ENCODE data around the gene TWIST2.

TWIST2 gene

GRCh38 chr2:238821944-238822670 is 25.8 kb upstream of the TWIST2 start:
- no peak for DNase-seq
- Histone ChIP-seq H3K27me3 (no peaks in the 10 kb centered on the region), H3K36me3 (no peaks in the 10 kb centered on the region), H3K9me3 (0 out of 2 replicates have a peak, but pooled peaks cover 3% of the 10 kb centered on the region), H3K4me3 (ENCODE audit: low read depth, low read length) (no peak overlapping the region), H3K4me1 (no peaks in the 10 kb centered on the region)
- TF ChIP-seq CTCF (IDR thresholded peaks at IDR 0.05; ENCODE audit: low read depth, low read length): no peak

GRCh38 chr2:238822955-238823354 is 24.9 kb upstream of the TWIST2 start:
- 0 out of 2 replicates have a peak, but pooled peaks cover 3% of the 10 kb centered on the region for H3K27me3 ChIP-seq
- H3K4me3 ChIP-seq (ENCODE audit: low read depth, low read length): no peak overlapping the region
- 0 out of 2 replicates have a peak, but pooled peaks cover 3% of the 10 kb centered on the region for H3K9me3 ChIP-seq
- no peak for TF ChIP-seq CTCF (IDR thresholded peaks at IDR 0.05; ENCODE audit: low read depth, low read length)
- no peaks in the 10 kb centered on the region for H3K4me1 ChIP-seq
- H3K36me3 ChIP-seq: no peaks in the 10 kb centered on the region
- no peak for DNase-seq

- H3K4me1 ChIP-seq: no peaks in the 10 kb centered on the region
These were observed 16.7 kb upstream of the TWIST2 start for GRCh38 chr2:238831177-238831576.

GRCh38 chr2:238834982-238835381 is 12.9 kb upstream of the TWIST2 start:
- Histone ChIP-seq H3K36me3 (no peaks in the 10 kb centered on the region), H3K4me1 (no peaks in the 10 kb centered on the region), H3K4me3 (ENCODE audit: low read depth, low read length) (no peak overlapping the region), H3K9me3 (no peaks in the 10 kb centered on the region), H3K27me3 (peaks cover 13% of the 10 kb centered on the region)
- TF ChIP-seq CTCF (IDR thresholded peaks at IDR 0.05; ENCODE audit: low read depth, low read length): no peak
- DNase-seq: no peak

More at GRCh38 chr2:238831177-238831576, 16.7 kb upstream of the TWIST2 start:
- no peak for TF ChIP-seq CTCF (IDR thresholded peaks at IDR 0.05; ENCODE audit: low read depth, low read length)
- Histone ChIP-seq H3K36me3 (no peaks in the 10 kb centered on the region), H3K9me3 (no peaks in the 10 kb centered on the region), H3K27me3 (peaks cover 16% of the 10 kb centered on the region), H3K4me3 (ENCODE audit: low read depth, low read length) (no peak overlapping the region)
- no peak for DNase-seq

- no peak for DNase-seq
- H3K4me1 ChIP-seq: no peaks in the 10 kb centered on the region
- H3K27me3 ChIP-seq: peaks cover 10% of the 10 kb centered on the region
- TF ChIP-seq CTCF (IDR thresholded peaks at IDR 0.05; ENCODE audit: low read depth, low read length): 0 out of 2 replicates have a peak, but pooled peaks have one; percentile 16
- H3K4me3 ChIP-seq (ENCODE audit: low read depth, low read length): no peak overlapping the region
- no peaks in the 10 kb centered on the region for H3K9me3 ChIP-seq
- no peaks in the 10 kb centered on the region for H3K36me3 ChIP-seq
These were observed 12.1 kb upstream of the TWIST2 start for GRCh38 chr2:238835726-238836301.

- Histone ChIP-seq H3K4me3 (ENCODE audit: low read depth, low read length) (no peak overlapping the region), H3K36me3 (no peaks in the 10 kb centered on the region), H3K27me3 (0 out of 2 replicates have a peak, but pooled peaks cover 2% of the 10 kb centered on the region), H3K4me1 (no peaks in the 10 kb centered on the region), H3K9me3 (no peaks in the 10 kb centered on the region)
- no peak for DNase-seq
- no peak for TF ChIP-seq CTCF (IDR thresholded peaks at IDR 0.05; ENCODE audit: low read depth, low read length)
These were observed 9.0 kb upstream of the TWIST2 start for GRCh38 chr2:238838786-238839327.

Data from BE2C (cell line).